Measurements from ENCODE around the gene KCNN2.
"Not testable (repeated sequence)": the region's sequence is repeated elsewhere in the genome, so short reads cannot be mapped to it uniquely, and the experiment has no call there.

GRCh38 chr5:114432684-114433083, 70.8 kb downstream of the KCNN2 start:
- not testable (repeated sequence) for TF ChIP-seq CTCF (IDR thresholded peaks at IDR 0.05 in 4 of 5, conservative IDR thresholded peaks at IDR 0.05 in 1 of 5); POLR2A (IDR thresholded peaks at IDR 0.05)
